ENCODE results near the gene STARD5. TPM values are rescaled to one million over a fixed set of nuclear protein-coding genes. Genes with fewer than 3 reads are reported as not detected.

Gene STARD5
- total and polyA plus RNA-seq, 9 of the 15 experiments (the other 6 are each of a cell fraction or from before 2014, with no cell fraction given) = 1.7 to 5.7 (median 2.2) TPM

- no peak overlapping the region for H3K27ac ChIP-seq (ENCODE audit: extremely low read depth, low read depth, low read length)
- peaks cover 3% of the 10 kb centered on the region; the same call in 2 of the 3 replicates for H3K36me3 ChIP-seq (ENCODE audit: control insufficient read depth, insufficient read depth, low read length)
- no peaks in the 10 kb centered on the region for H3K79me2 ChIP-seq (ENCODE audit: control insufficient read depth, insufficient read depth, low read length)
- no peak for ATAC-seq
- H3K4me1 ChIP-seq (replicated peaks in 1 of 2; ENCODE audit: control insufficient read depth in 2 of 2, insufficient read depth in 2 of 2, low read length in 2 of 2) = peaks cover 0 to 13% of the 10 kb centered on the region in 2 experiments; a peak in 3 of 5 replicates
- no peak for FAIRE-seq
- in situ Hi-C loops (cut with MboI) (loop anchor here (5.0 to 10.0 kb wide), 4 partner anchors 106 to 814 kb away; no protein-coding TSS in a partner anchor), intact Hi-C loops (cut with micrococcal nuclease) (loop anchor here (5.0 kb wide), 1 partner anchor 811 kb away; no protein-coding TSS in a partner anchor)
- H3K4me3 ChIP-seq = no peak overlapping the region
- no TSS peak for BruUV-seq (replicated peaks)
- TF ChIP-seq HEY1 (CRISPR knock-in tag; IDR thresholded peaks at IDR 0.05; ENCODE audit: borderline replicate concordance) (no peak), FIP1L1 (IDR thresholded peaks at IDR 0.05; ENCODE audit: low read depth, low read length, poor library complexity, severe bottlenecking) (no peak), ZNF766 (CRISPR knock-in tag; conservative IDR thresholded peaks at IDR 0.05) (no peak)
- H3K9ac ChIP-seq (ENCODE audit: insufficient read depth in 1 of 2, low read depth in 2 of 2, low read length in 2 of 2) = no peak overlapping the region
- H4K20me1 ChIP-seq (replicated peaks; ENCODE audit: control insufficient read depth, insufficient read depth, low read length) = no peaks in the 10 kb centered on the region
- no peaks in the 10 kb centered on the region for H3K9me3 ChIP-seq (replicated peaks; ENCODE audit: control insufficient read depth, insufficient read depth, low read depth, low read length)
- CTCF ChIA-PET (ENCODE audit: low intra/inter-chr PET ratio) = interaction anchor here (0.7 to 4.5 kb wide), 3 partner anchors 162 to 290 kb away, joined by 3 to 115 read pairs (median 53); no protein-coding TSS in a partner anchor
- WGBS (ENCODE audit: insufficient coverage, low coverage, missing lambda C conversion rate) = 71% methylated on average over 5 of the region's 5 CpGs
- no peak for DNase-seq (ENCODE audit: extremely low read depth in 1 of 4, low spot score in 3 of 4)
- H2AFZ ChIP-seq (ENCODE audit: low read depth, low read length) = no peak overlapping the region
- H3K27me3 ChIP-seq (ENCODE audit: control insufficient read depth in 2 of 2, insufficient read depth in 2 of 2, low read length in 2 of 2) = no peaks in the 10 kb centered on the region
- no peaks in the 10 kb centered on the region for H3K9me1 ChIP-seq (ENCODE audit: control insufficient read depth, insufficient read depth, low read length)
- H3K4me2 ChIP-seq (ENCODE audit: insufficient read depth, low read length) = no peak overlapping the region
- POLR2A ChIA-PET = interaction anchor here (0.8 kb wide), 1 partner anchor 11 kb away, joined by 6 read pairs; no protein-coding TSS in a partner anchor
These were observed 55.6 kb downstream of the STARD5 start for GRCh38 chr15:81268340-81268739.
